Vagina (tissue), 2 donors: ENCODE results near the gene GAS7.

Source experiments
- CTCF ChIP-seq, 3 experiments: fragments of 450-650 bp in 2 of 3; fragments of 200-600 bp in 1 of 3; sonication (generic) in 1 of 3; IDR thresholded peaks; one replicate each; pipeline ENCODE4 v1.5.1; 2017 to 2019; ENCODE audit warnings: antibody characterized with exemption in 3 of 3, mild to moderate bottlenecking in 2 of 3, moderate library complexity in 2 of 3
- POLR2A ChIP-seq, 2 donors: fragments of 450-650 bp; IDR thresholded peaks; one replicate each; pipeline ENCODE4 v1.6.1; 2017; ENCODE audit warnings: antibody characterized with exemption in 2 of 2, mild to moderate bottlenecking in 2 of 2, moderate library complexity in 2 of 2
- POLR2AphosphoS5 ChIP-seq, 2 donors: sonication (generic); formaldehyde crosslinking; IDR thresholded peaks; one replicate each; pipeline ENCODE4 v1.9.0; 2017; ENCODE audit warnings: antibody characterized with exemption in 2 of 2, mild to moderate bottlenecking in 2 of 2, low read depth in 1 of 2; ENCODE audit not compliant: insufficient read depth in 1 of 2

GRCh38 chr17:10120109-10120485, 78.3 kb downstream of the GAS7 start:
- TF ChIP-seq CTCF (IDR thresholded peaks at IDR 0.05), result no peak
- no peak for TF ChIP-seq POLR2A (IDR thresholded peaks at IDR 0.05)
- TF ChIP-seq POLR2AphosphoS5 (IDR thresholded peaks at IDR 0.05; ENCODE audit: insufficient read depth in 1 of 2, low read depth in 1 of 2), result no peak
